Uterus (tissue), 2 donors: Measurements from ENCODE around the gene G3BP2.

ENCODE experiments used
- CTCF ChIP-seq, 4 experiments: fragments of 200-600 bp in 2 of 4; fragments of 450-650 bp in 2 of 4; sonication (generic) in 2 of 4; IDR thresholded peaks; one replicate each; pipeline ENCODE4 v1.5.1; 2016 to 2019; ENCODE audit warnings: antibody characterized with exemption in 4 of 4, mild to moderate bottlenecking in 2 of 4, moderate library complexity in 1 of 4
- POLR2A ChIP-seq, 2 donors: fragments of 450-650 bp; IDR thresholded peaks; one replicate each; pipeline ENCODE4 v1.6.1; 2016; ENCODE audit warnings: antibody characterized with exemption in 2 of 2, mild to moderate bottlenecking in 1 of 2, moderate library complexity in 1 of 2

- TF ChIP-seq CTCF (IDR thresholded peaks at IDR 0.05) (no peak), POLR2A (IDR thresholded peaks at IDR 0.05) (peak in 1 of 2 donors; percentile 13)
Measured at GRCh38 chr4:75630174-75630936, 42.9 kb downstream of the G3BP2 start, which contains the start of gene CDKL2.
